HCT116 (cell line): ENCODE data around the gene DUOXA2. TPM values are rescaled to one million over a fixed set of nuclear protein-coding genes. Genes with fewer than 3 reads are reported as not detected.
"Not testable (repeated sequence)": the region's sequence is repeated elsewhere in the genome, so short reads cannot be mapped to it uniquely, and the experiment has no call there.

Experiments used
- ATAC-seq: fragments of 200-7000 bp; cut with Tn5 transposase; 2 replicates; pipeline ENCODE4 v1.9.1; 2020; ENCODE audit warnings: mild to moderate bottlenecking, moderate library complexity
- BruUV-seq: library from RNA; stranded (reverse); fragments of 400-500 nt; replicated peaks from 2 replicates; lab custom pipeline; 2021; lab: Mats Ljungman, UMichigan
- CTCF ChIA-PET: fragments of 300-600 bp; sonication (Branson Sonifier 250); formaldehyde crosslinking; loops from one replicate; lab custom pipeline; 2021; ENCODE audit warnings: antibody characterized with exemption; lab: Charles Lee
- POLR2A ChIA-PET: fragments of 300-600, 350-600 bp; sonication (Branson Sonifier 250); formaldehyde crosslinking; loops from one replicate; lab custom pipeline; 2021; ENCODE audit warnings: antibody characterized with exemption; lab: Charles Lee
- RAD21 ChIA-PET, 2 experiments: fragments of 300-600 bp; sonication (Branson Sonifier 250); formaldehyde crosslinking; loops; one replicate each; lab custom pipeline; 2023; ENCODE audit warnings: low total read pairs in 2 of 2; ENCODE audit not compliant: uncharacterized antibody in 2 of 2, unreplicated experiment in 2 of 2, low non-redundant PET in 1 of 2; lab: Charles Lee
- DNase-seq: peaks from one replicate; pipeline ENCODE4 v3.0.0-alpha.2; 2010; ENCODE audit warnings: low read depth, low spot score
- H2AFZ ChIP-seq: fragments of 200-600 bp; shearing (Covaris generic), sonication (generic); 2 replicates; pipeline ENCODE4 v1.6.1; 2017; ENCODE audit warnings: low read depth, mixed run types, mixed read lengths, antibody characterized with exemption, low read length; ENCODE audit not compliant: poor library complexity, severe bottlenecking
- H3K27ac ChIP-seq: 2 replicates; pipeline ENCODE4 v1.5.1; 2012; ENCODE audit warnings: low read depth, low read length
- H3K27me3 ChIP-seq: fragments of 200-600 bp; sonication (generic); 2 replicates; pipeline ENCODE4 v1.6.1; 2016; ENCODE audit warnings: mixed run types, low read length, mixed read lengths; ENCODE audit not compliant: insufficient read depth
- H3K36me3 ChIP-seq, 2 experiments: fragments of 200-500 bp in 1 of 2; fragments of 200-600 bp in 1 of 2; sonication (Bioruptor generic) in 1 of 2; sonication (generic) in 1 of 2; 2 replicates each; pipeline versions ENCODE4 v1.5.1 to v1.6.1; 2014 to 2016; ENCODE audit warnings: low read length in 2 of 2, inconsistent platforms in 1 of 2, mixed read lengths in 1 of 2, mixed run types in 1 of 2; ENCODE audit not compliant: insufficient read depth in 2 of 2, control insufficient read depth in 1 of 2
- H3K4me1 ChIP-seq, 2 experiments: fragments of 200-600 bp in 1 of 2; sonication (generic) in 1 of 2; 2 replicates each; pipeline versions ENCODE4 v1.5.1 to v1.6.1; 2012 to 2017; ENCODE audit warnings: low read length in 2 of 2, inconsistent platforms in 1 of 2, mild to moderate bottlenecking in 1 of 2, mixed read lengths in 1 of 2, mixed run types in 1 of 2, moderate library complexity in 1 of 2; ENCODE audit not compliant: insufficient read depth in 2 of 2, control insufficient read depth in 1 of 2
- H3K4me2 ChIP-seq: fragments of 200-600 bp; sonication (generic); 2 replicates; pipeline ENCODE4 v1.6.1; 2017; ENCODE audit warnings: mixed run types, low read length, mixed read lengths
- H3K4me3 ChIP-seq, 2 experiments: fragments of 200-600 bp in 1 of 2; sonication (generic) in 1 of 2; replicated peaks in 1 of 2; 2 replicates each; pipeline ENCODE4 v1.5.1; 2011 to 2016; ENCODE audit warnings: low read length in 2 of 2, control low read depth in 1 of 2, low read depth in 1 of 2, mild to moderate bottlenecking in 1 of 2, mixed read lengths in 1 of 2, mixed run types in 1 of 2
- H3K79me2 ChIP-seq: fragments of 200-600 bp; sonication (generic); 2 replicates; pipeline ENCODE4 v1.6.1; 2017; ENCODE audit warnings: mild to moderate bottlenecking, mixed run types, low read length, moderate library complexity, mixed read lengths; ENCODE audit not compliant: insufficient read depth
- H3K9ac ChIP-seq: fragments of 200-600 bp; sonication (generic); 2 replicates; pipeline ENCODE4 v1.6.1; 2016; ENCODE audit warnings: low read length, mixed read lengths
- H3K9me2 ChIP-seq: fragments of 200-600 bp; sonication (generic), shearing (Covaris generic); 2 replicates; pipeline ENCODE4 v1.6.1; 2017; ENCODE audit warnings: mixed run types, mild to moderate bottlenecking, moderate library complexity; ENCODE audit not compliant: insufficient read depth
- H3K9me3 ChIP-seq, 2 experiments: fragments of 200-500 bp in 1 of 2; fragments of 200-600 bp in 1 of 2; sonication (Bioruptor generic) in 1 of 2; sonication (generic) in 1 of 2; 2 replicates each; pipeline ENCODE4 v1.6.1; 2014 to 2017; ENCODE audit warnings: low read length in 2 of 2, mixed read lengths in 2 of 2, inconsistent platforms in 1 of 2, low read depth in 1 of 2, mild to moderate bottlenecking in 1 of 2, mixed run types in 1 of 2, moderate library complexity in 1 of 2; ENCODE audit not compliant: control insufficient read depth in 1 of 2, insufficient read depth in 1 of 2
- H4K20me1 ChIP-seq: fragments of 200-600 bp; sonication (generic), shearing (Covaris generic); 2 replicates; pipeline ENCODE4 v1.6.1; 2017; ENCODE audit warnings: mixed run types, mild to moderate bottlenecking, moderate library complexity; ENCODE audit not compliant: insufficient read depth
- intact Hi-C: fragments of 100-400 bp; cut with micrococcal nuclease; formaldehyde crosslinking; loops from 2 replicates; pipeline ENCODE4 v1.10.0; 2022
- total RNA-seq: library from RNA; stranded (reverse); gene quantifications from one replicate; pipeline ENCODE4 v1.2.1, GENCODE V29; 2021; ENCODE audit not compliant: unreplicated experiment

DUOXA2 gene
- total RNA-seq, 1 experiment from 2014 or later = not detected

DNA sequence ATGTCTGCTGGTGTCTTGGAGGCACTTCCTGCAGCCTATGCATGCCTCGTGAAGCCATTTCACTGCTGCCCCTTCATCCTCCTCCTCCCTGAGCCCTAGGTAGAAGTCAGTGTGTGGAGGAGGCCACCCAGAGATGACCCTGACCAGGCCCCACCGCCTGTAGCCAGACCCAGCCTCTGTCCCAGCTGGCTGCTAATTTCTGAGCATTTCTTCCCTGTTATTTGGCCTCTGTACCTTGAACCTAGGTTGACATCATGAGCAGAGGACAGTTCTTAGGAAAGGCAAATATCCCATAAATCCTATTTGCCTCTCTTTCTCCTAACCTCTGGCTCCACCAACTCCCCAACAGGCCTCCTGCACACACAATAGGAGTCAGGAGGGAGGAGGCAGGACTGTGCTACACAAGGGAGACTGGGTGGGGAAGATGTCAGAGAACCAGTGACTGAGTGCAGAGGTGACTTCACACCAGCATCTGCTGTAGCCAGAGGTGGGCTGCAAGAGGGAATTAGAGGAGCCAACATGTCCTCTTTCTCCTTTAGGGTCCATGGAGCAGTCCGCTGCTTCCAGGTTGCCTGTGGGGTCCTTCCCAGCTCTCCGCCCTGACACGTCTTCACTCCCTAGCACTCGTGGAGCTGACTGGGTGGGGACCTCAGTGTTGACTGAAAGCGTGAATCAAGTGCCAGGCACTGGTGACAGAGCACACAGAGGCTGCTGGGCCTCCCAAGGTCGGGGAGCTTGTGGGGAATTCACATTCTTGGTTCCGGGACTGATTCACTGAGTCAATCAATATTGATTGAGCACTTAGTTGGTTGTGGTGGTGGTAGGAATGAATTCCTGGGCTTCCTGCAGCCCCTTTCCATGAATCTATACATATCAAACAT lies 38.4 kb upstream of the DUOXA2 start:
- ATAC-seq, H3K4me1 ChIP-seq, intact Hi-C loops, H3K9ac ChIP-seq, H3K9me3 ChIP-seq, H2AFZ ChIP-seq, H3K4me3 ChIP-seq, H3K27me3 ChIP-seq, CTCF ChIA-PET, POLR2A ChIA-PET, H3K9me2 ChIP-seq, H3K4me2 ChIP-seq, H3K79me2 ChIP-seq, RAD21 ChIA-PET, DNase-seq, H3K36me3 ChIP-seq, BruUV-seq, H3K27ac ChIP-seq, H4K20me1 ChIP-seq: not testable (repeated sequence)

DNA sequence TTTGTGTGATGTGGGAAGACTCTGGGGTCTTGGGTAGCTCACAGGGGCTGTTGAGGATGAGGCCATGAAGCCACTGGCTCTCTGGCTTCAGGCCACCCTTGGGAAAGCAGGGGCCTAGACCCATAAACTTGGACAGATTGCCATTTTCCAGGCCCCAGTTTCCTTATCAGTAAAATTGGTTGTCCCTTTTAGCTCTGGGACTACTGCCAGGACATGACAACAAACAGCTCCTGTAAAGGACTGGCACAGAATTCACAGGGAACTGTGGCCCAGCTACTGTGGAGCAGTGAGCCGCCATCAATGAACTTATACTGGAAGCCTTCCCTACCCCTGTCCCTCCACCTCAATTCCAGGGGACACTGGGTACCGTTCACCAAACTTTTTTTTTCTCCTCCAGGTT lies 36.7 kb upstream of the DUOXA2 start:
- H2AFZ ChIP-seq, POLR2A ChIA-PET, DNase-seq, H3K79me2 ChIP-seq, H3K36me3 ChIP-seq, H4K20me1 ChIP-seq, H3K27ac ChIP-seq, H3K9me2 ChIP-seq, H3K4me2 ChIP-seq, ATAC-seq, H3K9me3 ChIP-seq, CTCF ChIA-PET, H3K27me3 ChIP-seq, H3K9ac ChIP-seq, BruUV-seq, intact Hi-C loops, RAD21 ChIA-PET, H3K4me1 ChIP-seq, H3K4me3 ChIP-seq: not testable (repeated sequence)

DNA sequence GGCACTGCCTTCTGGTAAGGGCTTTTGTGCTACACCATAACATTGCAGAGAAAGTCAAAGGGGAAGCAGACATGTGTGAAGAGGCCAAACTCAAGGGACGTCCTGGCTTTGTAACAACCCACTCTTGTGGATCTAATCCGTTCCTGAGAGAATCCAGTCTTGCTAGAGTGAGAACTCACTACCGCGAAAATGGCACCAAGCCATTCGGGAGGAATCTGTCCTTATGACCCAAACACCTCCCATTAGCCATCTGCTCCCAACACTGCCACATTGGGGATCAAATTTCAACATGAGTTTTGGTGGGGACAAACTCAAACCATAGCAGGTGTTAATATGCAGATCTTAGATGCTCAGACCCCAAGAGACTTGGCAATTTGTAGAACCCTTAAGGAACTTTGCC lies 34.9 kb upstream of the DUOXA2 start:
- POLR2A ChIA-PET, RAD21 ChIA-PET, H4K20me1 ChIP-seq: not testable (repeated sequence)

DNA sequence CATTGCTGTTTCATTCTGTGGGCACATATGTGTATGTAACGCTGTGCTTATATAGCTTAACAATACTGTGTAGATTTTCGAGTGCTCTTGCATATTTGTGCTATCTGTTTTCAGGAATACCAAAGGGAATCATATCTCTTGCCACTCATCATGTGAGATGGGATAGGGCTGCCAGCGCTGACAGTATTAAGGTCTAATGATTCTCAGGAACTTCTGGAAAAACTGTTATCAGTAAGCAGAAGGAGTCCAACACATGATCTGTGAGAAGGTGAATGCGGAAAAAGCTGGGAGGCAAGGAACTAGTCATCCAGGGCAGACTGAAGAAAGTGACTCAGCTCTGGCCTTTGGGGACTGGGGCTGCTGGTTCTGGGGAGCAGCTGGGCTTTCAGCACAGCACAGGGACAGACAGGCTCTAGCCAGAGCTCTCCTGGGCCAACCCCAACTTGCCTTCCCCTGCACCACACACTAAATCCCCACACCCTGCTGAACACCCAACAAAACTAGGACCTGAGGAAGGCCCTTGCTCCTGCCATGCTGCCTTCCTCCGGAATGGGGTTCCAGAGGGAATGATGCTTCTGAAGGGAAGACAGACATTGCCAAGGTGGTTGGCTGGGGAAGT lies 34.4 kb upstream of the DUOXA2 start:
- BruUV-seq, H4K20me1 ChIP-seq, intact Hi-C loops: not testable (repeated sequence)

More for the DNA sequence above, 34.9 kb upstream of the DUOXA2 start:
- H3K9ac ChIP-seq, H3K36me3 ChIP-seq, H2AFZ ChIP-seq, H3K27me3 ChIP-seq, BruUV-seq, intact Hi-C loops, H3K79me2 ChIP-seq, DNase-seq, H3K9me3 ChIP-seq, CTCF ChIA-PET, H3K4me1 ChIP-seq, H3K27ac ChIP-seq, H3K4me2 ChIP-seq, H3K9me2 ChIP-seq, H3K4me3 ChIP-seq, ATAC-seq: not testable (repeated sequence)

More for the DNA sequence above, 34.4 kb upstream of the DUOXA2 start:
- H3K4me1 ChIP-seq, H2AFZ ChIP-seq, H3K27me3 ChIP-seq, CTCF ChIA-PET, H3K9me2 ChIP-seq, RAD21 ChIA-PET, H3K36me3 ChIP-seq, H3K4me2 ChIP-seq, H3K79me2 ChIP-seq, POLR2A ChIA-PET, H3K9ac ChIP-seq, H3K9me3 ChIP-seq, H3K4me3 ChIP-seq, DNase-seq, H3K27ac ChIP-seq, ATAC-seq: not testable (repeated sequence)
